HCT116 (cell line): ENCODE measurements around the gene FRMD4A.

Experiments used
- CEBPB ChIP-seq: IDR thresholded peaks from 2 replicates; pipeline ENCODE4 v1.6.1; 2012; ENCODE audit warnings: low read depth
- POLR2A ChIP-seq: IDR thresholded peaks from 2 replicates; pipeline ENCODE4 v1.7.0; 2011; ENCODE audit warnings: borderline replicate concordance; ENCODE audit not compliant: insufficient read depth, insufficient read length; ENCODE audit errors: extremely low read depth
- POLR2AphosphoS5 ChIP-seq: IDR thresholded peaks from 2 replicates; pipeline ENCODE4 v1.6.1; 2011; ENCODE audit warnings: mild to moderate bottlenecking, low read depth, low read length, moderate library complexity
- SIN3A ChIP-seq: IDR thresholded peaks from 2 replicates; pipeline ENCODE4 v1.6.1; 2012; ENCODE audit warnings: low read depth
- YY1 ChIP-seq: IDR thresholded peaks from 2 replicates; pipeline ENCODE4 v1.6.1; 2011; ENCODE audit warnings: low read length, low read depth, moderate library complexity, mild to moderate bottlenecking; ENCODE audit not compliant: insufficient replicate concordance; ENCODE audit errors: extremely low read depth
- TF ChIP-seq, protein P1 (sequence below), 3 experiments: fragments of 200-600 bp in 1 of 3; sonication (generic) in 1 of 3; IDR thresholded peaks in 2 of 3; conservative IDR thresholded peaks in 1 of 3; 2 replicates each; pipeline ENCODE4 v1.5.1; 2012 to 2017; ENCODE audit warnings: low read depth in 2 of 3, low read length in 2 of 3, antibody characterized with exemption in 1 of 3, borderline replicate concordance in 1 of 3, control low read depth in 1 of 3, mild to moderate bottlenecking in 1 of 3, mixed read lengths in 1 of 3, mixed run types in 1 of 3, moderate library complexity in 1 of 3; ENCODE audit not compliant: insufficient read depth in 1 of 3

- TF ChIP-seq, protein P1, sequence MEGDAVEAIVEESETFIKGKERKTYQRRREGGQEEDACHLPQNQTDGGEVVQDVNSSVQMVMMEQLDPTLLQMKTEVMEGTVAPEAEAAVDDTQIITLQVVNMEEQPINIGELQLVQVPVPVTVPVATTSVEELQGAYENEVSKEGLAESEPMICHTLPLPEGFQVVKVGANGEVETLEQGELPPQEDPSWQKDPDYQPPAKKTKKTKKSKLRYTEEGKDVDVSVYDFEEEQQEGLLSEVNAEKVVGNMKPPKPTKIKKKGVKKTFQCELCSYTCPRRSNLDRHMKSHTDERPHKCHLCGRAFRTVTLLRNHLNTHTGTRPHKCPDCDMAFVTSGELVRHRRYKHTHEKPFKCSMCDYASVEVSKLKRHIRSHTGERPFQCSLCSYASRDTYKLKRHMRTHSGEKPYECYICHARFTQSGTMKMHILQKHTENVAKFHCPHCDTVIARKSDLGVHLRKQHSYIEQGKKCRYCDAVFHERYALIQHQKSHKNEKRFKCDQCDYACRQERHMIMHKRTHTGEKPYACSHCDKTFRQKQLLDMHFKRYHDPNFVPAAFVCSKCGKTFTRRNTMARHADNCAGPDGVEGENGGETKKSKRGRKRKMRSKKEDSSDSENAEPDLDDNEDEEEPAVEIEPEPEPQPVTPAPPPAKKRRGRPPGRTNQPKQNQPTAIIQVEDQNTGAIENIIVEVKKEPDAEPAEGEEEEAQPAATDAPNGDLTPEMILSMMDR (IDR thresholded peaks at IDR 0.05 in 2 of 3, conservative IDR thresholded peaks at IDR 0.05 in 1 of 3; ENCODE audit: borderline replicate concordance in 1 of 3, insufficient read depth in 1 of 3, low read depth in 2 of 3, low read length in 2 of 3), result no peak
- TF ChIP-seq POLR2AphosphoS5 (no peak), CEBPB (no peak), POLR2A (no peak), SIN3A (no peak), YY1 (no peak)
Measured at GRCh38 chr10:13707156-13707881, 623.4 kb downstream of the FRMD4A start.
